ENCODE results near the gene IL36G. TPM values are rescaled to one million over a fixed set of nuclear protein-coding genes. Genes with fewer than 3 reads are reported as not detected.

The IL36G gene
- total RNA-seq (2016; rRNA removed; fragmentation: Illumina TruSeq; extraction: Trizol) (not detected in 2 replicates), polyA plus RNA-seq (2011; rRNA removed) (0.14 TPM in 1 of 2 replicates, not detected in the other), polyA minus RNA-seq (2011; rRNA and poly(A)+ RNA removed; ENCODE audit: low replicate concordance) (not detected in 2 replicates), Bru-seq, nascent RNA (percentile 11 among the genes with signal in this experiment), BruChase-seq, experiment 1, labeled RNA remaining after a 6-hour chase (not detected), BruChase-seq, experiment 2, labeled RNA remaining after a 2-hour chase (not detected)
- total RNA-seq (2016; cell fraction: cytosol; rRNA removed; fragmentation: Illumina TruSeq; extraction: Trizol; ENCODE audit: low read depth), result not detected in 2 replicates
- not detected in 2 replicates for total RNA-seq (2016; cell fraction: insoluble cytoplasmic fraction; rRNA removed; fragmentation: Illumina TruSeq; extraction: Trizol)
- total RNA-seq (2016; cell fraction: membrane; rRNA removed; fragmentation: Illumina TruSeq; extraction: Trizol), result not detected in 2 replicates
- not detected in 2 replicates for total RNA-seq (2016; cell fraction: nucleus; rRNA removed; fragmentation: Illumina TruSeq; extraction: Trizol)
- not detected in 2 replicates for polyA plus RNA-seq (2011; cell fraction: cytosol; rRNA removed)
- 0.50 and 0.59 TPM in 2 replicates for polyA plus RNA-seq (2011; cell fraction: nucleus; rRNA removed)
- polyA plus RNA-seq (2012), result 0.15 TPM in 1 of 2 replicates, not detected in the other
- not detected in 2 replicates for polyA plus RNA-seq (2016; cell fraction: cytosol; fragmentation: Illumina TruSeq; extraction: Trizol; ENCODE audit: low read depth)
- polyA plus RNA-seq (2016; cell fraction: insoluble cytoplasmic fraction; fragmentation: Illumina TruSeq; extraction: Trizol; ENCODE audit: low read depth), result not detected in 2 replicates
- not detected in 2 replicates for polyA plus RNA-seq (2016; cell fraction: membrane; fragmentation: Illumina TruSeq; extraction: Trizol; ENCODE audit: low read depth)
- polyA plus RNA-seq (2016; cell fraction: nucleus; fragmentation: Illumina TruSeq; extraction: Trizol; ENCODE audit: insufficient read depth, low read depth), result not detected in 2 replicates
- not detected in 2 replicates for polyA minus RNA-seq (2011; cell fraction: cytosol; rRNA and poly(A)+ RNA removed)
- not detected in 2 replicates for polyA minus RNA-seq (2011; cell fraction: nucleus; rRNA and poly(A)+ RNA removed)
- long read RNA-seq, experiment 1, result 0 reads
- long read RNA-seq, experiment 2, result 0 reads

GRCh38 chr2:112977559-112978056, at the start of gene IL36G:
IL36G (plus strand) TSS chr2:112978006; CDS start chr2:112978639, 633 bp downstream.
- no TSS peak for BruUV-seq (replicated peaks)
- POLR2A ChIA-PET, result no interaction called here
- H4K20me1 ChIP-seq (ENCODE audit: insufficient read depth, low read length), result no peaks in the 10 kb centered on the region
- intact Hi-C loops (cut with micrococcal nuclease; ENCODE audit: unreplicated experiment) (no loop called here), in situ Hi-C loops (cut with HindIII; ENCODE audit: extremely low pct_ligation_motif_present, low pct_unique_long_range_greater_than_20kb) (no loop called here)
- FAIRE-seq (no peak), ATAC-seq (no peak), DNase-seq (ENCODE audit: low spot score) (no peak)
- 27% methylated on average over 7 of the region's 7 CpGs for WGBS (ENCODE audit: low lambda C conversion rate)
- H3K79me2 ChIP-seq (ENCODE audit: insufficient read depth, low read length), result no peaks in the 10 kb centered on the region
- no peak within 1 kb of the TSS for H3K9ac ChIP-seq (ENCODE audit: insufficient read depth, low read depth, low read length)
- no peak within 1 kb of the TSS for H3K4me3 ChIP-seq (replicated peaks in 1 of 3; ENCODE audit: insufficient read depth in 1 of 3, low read depth in 2 of 3, low read length in 3 of 3)
- no peaks in the 10 kb centered on the region for H3K36me3 ChIP-seq (replicated peaks in 1 of 2; ENCODE audit: control insufficient read depth in 1 of 2, insufficient read depth in 2 of 2, low read length in 2 of 2)
- H3K27ac ChIP-seq (ENCODE audit: extremely low read length, insufficient read depth, low read length), result no peak within 1 kb of the TSS
- H3K27me3 ChIP-seq (ENCODE audit: control insufficient read depth in 1 of 2, insufficient read depth in 2 of 2, low read length in 2 of 2), result peaks cover 0 to 16% of the 10 kb centered on the region in 2 experiments; a peak in 1 of 5 replicates
- H3K9me3 ChIP-seq (ENCODE audit: low read length), result no peaks in the 10 kb centered on the region
- CTCF ChIA-PET (ENCODE audit: low intra/inter-chr PET ratio, low total read pairs), result no interaction called here
- no peak within 1 kb of the TSS for H2AFZ ChIP-seq (ENCODE audit: low read length)
- TF ChIP-seq KDM3A (CRISPR knock-in tag; IDR thresholded peaks at IDR 0.05; ENCODE audit: low read depth), result no peak
- no peak for TF ChIP-seq PRPF4 (IDR thresholded peaks at IDR 0.05; ENCODE audit: low read depth, low read length, poor library complexity, severe bottlenecking)
- no peak for TF ChIP-seq ZBTB2 (CRISPR knock-in tag; IDR thresholded peaks at IDR 0.05; ENCODE audit: low read depth)
- no peak for TF ChIP-seq CHCHD3 (CRISPR knock-in tag; IDR thresholded peaks at IDR 0.05)
- TF ChIP-seq KMT2B (CRISPR knock-in tag; IDR thresholded peaks at IDR 0.05), result no peak
- TF ChIP-seq HNRNPH1 (optimal IDR thresholded peaks at IDR 0.05; ENCODE audit: low read depth, low read length), result no peak
- TF ChIP-seq ZNF460 (CRISPR knock-in tag; IDR thresholded peaks at IDR 0.05; ENCODE audit: borderline replicate concordance), result no peak
- TF ChIP-seq TBP (CRISPR knock-in tag; IDR thresholded peaks at IDR 0.05), result no peak
- TF ChIP-seq SMARCE1 (IDR thresholded peaks at IDR 0.05; ENCODE audit: borderline replicate concordance), result no peak
- TF ChIP-seq SYNCRIP (IDR thresholded peaks at IDR 0.05; ENCODE audit: insufficient read depth, low read depth, low read length), result no peak
- TF ChIP-seq GMEB2 (CRISPR knock-in tag; IDR thresholded peaks at IDR 0.05; ENCODE audit: low read depth), result no peak
- no peak for TF ChIP-seq SMAD9 (CRISPR knock-in tag; IDR thresholded peaks at IDR 0.05)
- H3K4me1 ChIP-seq (ENCODE audit: insufficient read depth, low read length), result no peaks in the 10 kb centered on the region
- H3K4me2 ChIP-seq (ENCODE audit: low read depth, low read length), result no peak within 1 kb of the TSS

Measured in HepG2 (cell line).